HG03060 (cell line): Measurements from ENCODE around the gene ARHGAP26.
"Not testable (repeated sequence)": the region's sequence is repeated elsewhere in the genome, so short reads cannot be mapped to it uniquely, and the experiment has no call there.

Experiments
- ATAC-seq: cut with Tn5 transposase; IDR thresholded peaks from one replicate; pipeline ENCODE4 v1.9.1; 2021; ENCODE audit warnings: low read depth, moderate number of reproducible peaks; ENCODE audit not compliant: unreplicated experiment

ARHGAP26 gene

GRCh38 chr5:143066556-143067281, 296.5 kb downstream of the ARHGAP26 start:
- no peak for ATAC-seq

- ATAC-seq: no peak
Measured at GRCh38 chr5:143068712-143069111, 298.5 kb downstream of the ARHGAP26 start.

- ATAC-seq: no peak
Measured at GRCh38 chr5:143071927-143072326, 301.8 kb downstream of the ARHGAP26 start.

GRCh38 chr5:143072734-143073133, 302.6 kb downstream of the ARHGAP26 start:
- no peak for ATAC-seq

- ATAC-seq: no peak
Measured at GRCh38 chr5:143073766-143074165, 303.6 kb downstream of the ARHGAP26 start.

- ATAC-seq: no peak
Measured at GRCh38 chr5:143074414-143074996, 304.3 kb downstream of the ARHGAP26 start.

- no peak for ATAC-seq
Measured at GRCh38 chr5:143076377-143076776, 306.2 kb downstream of the ARHGAP26 start.

- ATAC-seq: no peak
Measured at GRCh38 chr5:143077453-143078103, 307.4 kb downstream of the ARHGAP26 start.

- ATAC-seq: no peak
Measured at GRCh38 chr5:143078313-143078712, 308.1 kb downstream of the ARHGAP26 start.

GRCh38 chr5:143078971-143079370, 308.8 kb downstream of the ARHGAP26 start:
- ATAC-seq: no peak

GRCh38 chr5:143080407-143080806, 310.2 kb downstream of the ARHGAP26 start:
- ATAC-seq: no peak

- no peak for ATAC-seq
Measured at GRCh38 chr5:143080982-143081381, 310.8 kb downstream of the ARHGAP26 start.

- no peak for ATAC-seq
Measured at GRCh38 chr5:143083006-143083405, 312.8 kb downstream of the ARHGAP26 start.

- no peak for ATAC-seq
Measured at GRCh38 chr5:143084407-143084806, 314.2 kb downstream of the ARHGAP26 start.

GRCh38 chr5:143085319-143085917, 315.2 kb downstream of the ARHGAP26 start:
- ATAC-seq: no peak

GRCh38 chr5:143086546-143086907, 316.4 kb downstream of the ARHGAP26 start:
- no peak for ATAC-seq

- no peak for ATAC-seq
Measured at GRCh38 chr5:143086908-143087637, 316.9 kb downstream of the ARHGAP26 start.

- ATAC-seq: not testable (repeated sequence)
Measured at GRCh38 chr5:143088702-143089101, 318.5 kb downstream of the ARHGAP26 start.

- ATAC-seq: not testable (repeated sequence)
Measured at GRCh38 chr5:143090044-143090443, 319.9 kb downstream of the ARHGAP26 start.

- not testable (repeated sequence) for ATAC-seq
Measured at GRCh38 chr5:143092711-143093451, 322.7 kb downstream of the ARHGAP26 start.
